Heart left ventricle (tissue), 13 donors: Measurements from ENCODE around the gene TYR.
"Not testable (repeated sequence)": the region's sequence is repeated elsewhere in the genome, so short reads cannot be mapped to it uniquely, and the experiment has no call there.

Experiments used
- CTCF ChIP-seq, 12 donors: fragments of 200-600 bp; sonication (generic) in 4 of 12; IDR thresholded peaks; one replicate each; pipeline versions ENCODE4 v1.5.0 to v1.8.0; 2018 to 2022; ENCODE audit warnings: antibody characterized with exemption in 12 of 12, mild to moderate bottlenecking in 5 of 12
- POLR2A ChIP-seq, 2 donors: fragments of 450-650 bp; IDR thresholded peaks; one replicate each; pipeline ENCODE4 v1.6.1; 2017; ENCODE audit warnings: antibody characterized with exemption in 2 of 2, mild to moderate bottlenecking in 2 of 2, moderate library complexity in 2 of 2
- donor health status: ischemic (EF 13 %, LVEDD 7.1; RV severe dilation, severe dysfunction).
- donor health status: DM: no; HTN: yes; CAD: no.
- donor health status: DM: no; HTN: no; CAD: no.
- donor health status: ischemic (EF 25% LVEDD 6.9; RV normal size, moderate dysfunction).
- donor health status: ischemic (EF 25% LVEDD 5.7; RV mildly dilated, moderate dysfunction).
- donor health status: ischemic (EF 35%, LVEDD 5.7; RV mildly dilated, moderate dysfunction).
- donor health status: nonischemic (EF 11% LVEDD 7.7; RV severe dilation, severe dysfunction).
- donor health status: DM: yes; HTN: yes; CAD: no.
- donor health status: PGD.
- donor health status: ischemic (EF 29% LVEDD 5.4; RV normal size, mild dysfunction).
- donor health status: nonischemic (EF 23%, LVEDD 6.1; RV moderate dilation, normal function).

GRCh38 chr11:89303029-89303428 lies 125.4 kb downstream of the TYR start:
- not testable (repeated sequence) for TF ChIP-seq CTCF, POLR2A (IDR thresholded peaks at IDR 0.05)
